Effector memory CD4-positive, alpha-beta T cell (primary cell): ENCODE measurements around the gene PABPN1L.

Experiments used
- DNase-seq, 3 donors: peaks; one replicate each; pipeline ENCODE4 v3.0.0-alpha.2; 2020
- H3K27ac ChIP-seq: 2 replicates; pipeline ENCODE4 v1.7.0; 2013; ENCODE audit warnings: mild to moderate bottlenecking, low read length, moderate library complexity; ENCODE audit not compliant: insufficient read depth, poor library complexity, severe bottlenecking
- H3K27me3 ChIP-seq: replicated peaks from 2 replicates; pipeline ENCODE4 v1.7.0; 2013; ENCODE audit warnings: mild to moderate bottlenecking, low read length; ENCODE audit not compliant: insufficient read depth, control insufficient read depth, poor library complexity, severe bottlenecking
- H3K36me3 ChIP-seq: 2 replicates; pipeline ENCODE4 v1.7.0; 2013; ENCODE audit warnings: mild to moderate bottlenecking, low read length, moderate library complexity; ENCODE audit not compliant: control insufficient read depth, insufficient read depth
- H3K4me1 ChIP-seq: 2 replicates; pipeline ENCODE4 v1.7.0; 2013; ENCODE audit warnings: low read length, mild to moderate bottlenecking; ENCODE audit not compliant: control insufficient read depth, insufficient read depth, poor library complexity, severe bottlenecking
- H3K4me3 ChIP-seq: 2 replicates; pipeline ENCODE4 v1.7.0; 2013; ENCODE audit warnings: low read length, low read depth, mild to moderate bottlenecking; ENCODE audit not compliant: insufficient read depth, poor library complexity, severe bottlenecking
- H3K9me3 ChIP-seq: 2 replicates; pipeline ENCODE4 v1.7.0; 2013; ENCODE audit warnings: mild to moderate bottlenecking, low read length, moderate library complexity; ENCODE audit not compliant: control insufficient read depth

PABPN1L gene

GRCh38 chr16:88868974-88869672, 2.7 kb upstream of the PABPN1L start:
- Histone ChIP-seq H3K27ac (no peak overlapping the region), H3K4me3 (no peak overlapping the region), H3K4me1 (no peaks in the 10 kb centered on the region), H3K27me3 (peaks cover 12% of the 10 kb centered on the region), H3K9me3 (no peaks in the 10 kb centered on the region), H3K36me3 (no peaks in the 10 kb centered on the region)
- no peak for DNase-seq

- no peaks in the 10 kb centered on the region for H3K4me1 ChIP-seq
- H3K27me3 ChIP-seq, result peaks cover 12% of the 10 kb centered on the region
- peaks cover 1% of the 10 kb centered on the region for H3K36me3 ChIP-seq
- no peak for DNase-seq
- H3K4me3 ChIP-seq, result no peak overlapping the region
- H3K9me3 ChIP-seq, result no peaks in the 10 kb centered on the region
- no peak overlapping the region for H3K27ac ChIP-seq
Observed at GRCh38 chr16:88867581-88868246, 1.3 kb upstream of the PABPN1L start.

GRCh38 chr16:88865742-88866141, 718 bp downstream of the PABPN1L start:
- H3K27me3 ChIP-seq, result peaks cover 6% of the 10 kb centered on the region
- H3K9me3 ChIP-seq, result no peaks in the 10 kb centered on the region
- no peaks in the 10 kb centered on the region for H3K4me1 ChIP-seq
- DNase-seq, result no peak
- peaks cover 20% of the 10 kb centered on the region for H3K36me3 ChIP-seq
- H3K27ac ChIP-seq, result no peak overlapping the region
- H3K4me3 ChIP-seq, result no peak overlapping the region

- H3K4me3 ChIP-seq, result no peak overlapping the region
- no peak for DNase-seq
- H3K4me1 ChIP-seq, result no peaks in the 10 kb centered on the region
- no peaks in the 10 kb centered on the region for H3K9me3 ChIP-seq
- H3K36me3 ChIP-seq, result peaks cover 25% of the 10 kb centered on the region
- H3K27ac ChIP-seq, result no peak overlapping the region
- peaks cover 1% of the 10 kb centered on the region for H3K27me3 ChIP-seq
Observed at GRCh38 chr16:88865310-88865709, 1.1 kb downstream of the PABPN1L start.

- H3K9me3 ChIP-seq, result no peaks in the 10 kb centered on the region
- H3K27ac ChIP-seq, result no peak overlapping the region
- H3K27me3 ChIP-seq, result no peaks in the 10 kb centered on the region
- DNase-seq, result no peak
- H3K4me1 ChIP-seq, result no peaks in the 10 kb centered on the region
- H3K36me3 ChIP-seq, result peaks cover 33% of the 10 kb centered on the region
- no peak overlapping the region for H3K4me3 ChIP-seq
Observed at GRCh38 chr16:88864521-88864920, 1.9 kb downstream of the PABPN1L start.

- no peak overlapping the region for H3K4me3 ChIP-seq
- H3K27ac ChIP-seq, result no peak overlapping the region
- peaks cover 37% of the 10 kb centered on the region for H3K36me3 ChIP-seq
- H3K4me1 ChIP-seq, result no peaks in the 10 kb centered on the region
- no peaks in the 10 kb centered on the region for H3K9me3 ChIP-seq
- no peak for DNase-seq
- H3K27me3 ChIP-seq, result no peaks in the 10 kb centered on the region
Observed at GRCh38 chr16:88864099-88864498, 2.4 kb downstream of the PABPN1L start.

GRCh38 chr16:88863426-88863825, 3.0 kb downstream of the PABPN1L start:
- no peaks in the 10 kb centered on the region for H3K9me3 ChIP-seq
- H3K4me1 ChIP-seq, result peaks cover under 1% of the 10 kb centered on the region
- H3K27me3 ChIP-seq, result no peaks in the 10 kb centered on the region
- peaks cover 41% of the 10 kb centered on the region for H3K36me3 ChIP-seq
- no peak overlapping the region for H3K4me3 ChIP-seq
- no peak for DNase-seq
- no peak overlapping the region for H3K27ac ChIP-seq

DNA sequence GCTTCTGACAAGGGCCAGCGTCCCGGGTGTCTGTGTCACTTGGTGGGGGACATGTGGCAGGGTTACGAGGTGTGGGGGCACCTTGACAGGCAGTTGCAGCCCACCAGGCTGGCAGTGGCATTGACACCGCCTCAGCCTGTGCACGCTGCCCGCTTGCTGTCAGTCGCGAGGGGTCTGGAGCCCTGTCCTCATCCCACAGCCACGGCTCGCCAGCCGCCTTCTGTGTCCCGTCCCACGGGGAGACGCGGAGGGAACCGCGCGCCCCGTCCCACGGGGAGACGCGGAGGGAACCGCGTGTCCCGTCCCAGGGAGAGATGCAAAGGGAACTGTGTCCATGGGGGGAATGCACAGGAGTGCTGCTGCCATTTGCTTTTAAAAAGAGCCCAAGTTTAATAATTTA, 3.5 kb downstream of the PABPN1L start:
- Histone ChIP-seq H3K9me3 (no peaks in the 10 kb centered on the region), H3K27ac (no peak overlapping the region), H3K27me3 (no peaks in the 10 kb centered on the region), H3K36me3 (peaks cover 41% of the 10 kb centered on the region), H3K4me1 (peaks cover 5% of the 10 kb centered on the region), H3K4me3 (no peak overlapping the region)
- no peak for DNase-seq

GRCh38 chr16:88861359-88861758, 5.1 kb downstream of the PABPN1L start:
- Histone ChIP-seq H3K4me1 (peaks cover 11% of the 10 kb centered on the region), H3K27ac (no peak overlapping the region), H3K27me3 (no peaks in the 10 kb centered on the region), H3K36me3 (peaks cover 41% of the 10 kb centered on the region), H3K9me3 (no peaks in the 10 kb centered on the region), H3K4me3 (no peak overlapping the region)
- DNase-seq, result no peak

DNA sequence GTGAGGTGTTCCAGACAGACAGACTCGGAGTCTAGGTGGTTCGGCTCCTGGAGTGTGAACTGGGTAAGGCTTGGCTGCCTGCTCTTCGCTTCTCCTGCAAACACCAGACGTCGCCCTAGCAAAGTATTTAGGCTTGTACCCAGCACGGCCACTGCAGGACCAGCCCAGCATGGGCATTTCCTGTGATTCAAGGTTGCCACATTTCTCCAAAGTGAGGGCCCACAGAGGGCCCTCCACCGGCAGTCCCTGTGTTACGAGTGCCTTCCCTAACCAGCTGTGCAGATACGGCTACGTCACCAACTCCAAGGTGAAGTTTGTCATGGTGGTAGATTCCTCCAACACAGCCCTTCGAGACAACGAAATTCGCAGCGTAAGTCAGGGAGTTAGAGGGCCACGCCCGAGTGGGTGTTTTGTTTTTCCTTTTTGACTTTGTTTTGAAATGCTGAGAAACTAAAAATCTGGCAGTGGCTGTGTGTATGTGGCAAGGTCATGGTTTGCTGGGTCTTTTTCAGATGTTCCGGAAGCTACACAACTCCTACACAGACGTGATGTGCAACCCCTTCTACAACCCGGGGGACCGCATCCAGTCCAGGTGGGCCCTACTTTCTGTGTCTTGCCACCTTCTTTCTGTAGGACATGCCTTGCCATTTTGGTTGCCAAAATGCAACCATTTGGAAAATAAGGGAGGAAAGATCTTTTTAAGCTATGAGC, 6.9 kb downstream of the PABPN1L start:
- no peak for DNase-seq
- H3K27ac ChIP-seq, result no peak overlapping the region
- H3K27me3 ChIP-seq, result no peaks in the 10 kb centered on the region

More for the DNA sequence above, 6.9 kb downstream of the PABPN1L start:
- Histone ChIP-seq H3K4me3 (no peak overlapping the region), H3K9me3 (no peaks in the 10 kb centered on the region), H3K36me3 (peaks cover 41% of the 10 kb centered on the region), H3K4me1 (peaks cover 24% of the 10 kb centered on the region)
